NCI-H82 treated with DMSO at 0.1 percent for 48 hours (cell line): ENCODE measurements around the gene LRRC39.

Source experiments
- DNase-seq: peaks from one replicate; lab custom pipeline; 2025; ENCODE audit not compliant: unreplicated experiment; lab: John Stamatoyannopoulos, UW

LRRC39 gene

DNA sequence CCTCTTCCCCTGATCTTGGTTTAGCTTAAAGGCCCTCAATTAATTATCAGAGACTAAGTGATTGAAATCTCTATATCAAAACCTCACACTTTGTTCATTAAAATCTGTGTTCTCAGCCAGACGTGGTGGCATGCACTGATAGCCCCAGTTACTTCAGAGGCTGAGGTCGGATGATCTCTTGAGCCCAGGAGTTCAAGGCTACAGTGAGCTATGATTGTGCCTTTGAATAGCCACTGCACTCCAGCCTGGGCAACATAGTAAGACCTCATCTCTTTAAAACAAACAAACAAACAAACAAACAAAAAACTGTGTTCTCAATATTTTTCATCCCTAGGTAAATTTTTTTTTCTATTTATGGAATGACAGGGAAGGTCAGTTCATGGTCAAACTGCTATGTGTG, 26.4 kb downstream of the LRRC39 start:
- DNase-seq = no peak

DNA sequence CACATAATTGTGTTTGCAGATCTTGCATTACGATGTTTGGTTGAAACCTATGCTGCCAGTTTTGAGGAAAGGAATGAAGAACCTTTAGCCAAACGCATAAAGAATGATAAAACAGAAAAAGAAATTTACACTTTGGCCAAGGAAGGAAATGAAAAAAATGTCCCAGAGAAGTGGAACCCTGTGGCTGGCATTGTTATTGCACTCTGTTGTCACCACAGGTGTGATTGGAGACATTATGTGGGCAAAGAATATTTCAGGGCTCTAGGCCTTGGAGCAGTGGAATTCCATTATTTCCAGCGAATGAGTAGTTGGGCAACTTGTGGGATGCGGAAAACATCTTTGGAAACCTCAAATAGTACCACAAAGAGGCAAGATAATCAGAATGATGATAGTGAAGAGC, 30.2 kb downstream of the LRRC39 start:
- no peak for DNase-seq

DNA sequence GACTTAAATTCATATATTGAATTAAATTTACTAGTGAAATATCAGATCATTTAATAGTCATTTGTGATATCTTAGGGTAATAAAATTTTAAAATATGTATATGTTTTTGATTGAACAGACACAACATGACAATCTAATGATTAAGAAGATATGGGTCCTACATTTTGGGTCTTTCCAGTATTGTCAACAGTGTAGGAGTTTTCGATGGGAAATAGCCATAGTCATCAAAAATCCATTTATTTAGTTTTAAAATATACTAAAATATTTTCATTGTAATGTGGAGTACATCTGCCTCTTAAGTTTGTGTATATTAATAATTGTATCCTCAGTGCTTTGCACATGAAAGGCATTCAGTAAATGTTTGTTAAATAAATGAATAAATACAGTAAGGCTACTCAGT, 31.1 kb downstream of the LRRC39 start:
- DNase-seq = no peak

DNA sequence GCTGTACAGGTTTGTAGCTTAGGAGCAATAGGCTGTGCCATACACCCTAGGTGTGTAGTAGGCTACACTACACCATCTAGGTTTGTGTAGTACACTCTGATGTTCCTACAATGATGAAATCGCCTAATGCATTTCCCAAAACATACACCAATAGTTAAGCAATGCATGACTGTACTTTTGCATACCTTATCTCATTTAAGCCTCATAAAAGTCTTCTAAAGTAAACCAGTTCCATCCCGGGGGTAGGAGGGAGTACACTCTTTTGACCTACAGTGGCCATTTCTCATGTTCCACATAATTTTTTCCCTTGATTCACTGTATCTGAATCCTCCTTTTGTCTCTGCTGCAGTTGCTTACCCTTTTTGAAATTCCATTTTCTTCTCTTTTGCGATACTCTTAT, 32.9 kb downstream of the LRRC39 start:
- DNase-seq = no peak

DNA sequence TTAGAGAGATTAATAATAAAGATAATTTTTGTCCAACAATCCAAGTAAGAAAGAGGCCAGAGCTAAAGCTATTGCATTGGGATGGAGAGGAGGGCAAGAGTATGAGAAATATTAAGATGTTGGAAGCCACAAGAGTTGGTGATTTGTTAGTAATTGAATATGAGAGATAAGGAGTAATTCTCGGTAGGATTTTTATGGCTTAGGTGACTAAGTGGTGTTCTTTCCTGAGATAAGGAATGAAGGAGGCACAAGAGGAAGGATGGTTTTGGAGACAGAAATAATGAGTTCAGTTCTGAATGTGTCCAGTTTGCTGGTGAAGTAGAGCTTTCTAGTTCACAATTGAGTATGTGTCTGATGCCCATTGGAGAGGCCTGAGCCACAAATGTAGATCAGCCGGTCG, 35.7 kb downstream of the LRRC39 start:
- no peak for DNase-seq

DNA sequence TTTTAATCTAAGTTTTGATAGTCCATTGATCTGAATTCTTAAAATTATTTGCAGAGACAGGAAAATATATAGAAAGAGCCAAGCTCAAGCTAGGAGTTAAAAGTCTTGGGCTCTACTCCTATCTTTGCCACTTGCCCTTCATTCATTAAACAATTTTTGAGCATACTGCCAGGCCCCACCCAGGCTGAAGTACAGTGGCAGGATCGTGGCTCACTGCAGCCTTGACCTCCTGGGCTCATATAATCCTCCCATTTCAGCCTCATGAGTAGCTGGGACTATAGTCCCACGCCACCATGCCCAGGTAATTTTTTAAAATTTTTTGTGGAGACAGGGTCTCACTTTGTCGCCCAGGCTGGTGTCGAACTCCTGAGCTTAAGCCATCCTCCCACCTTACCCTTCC, 36.9 kb downstream of the LRRC39 start:
- DNase-seq = no peak

DNA sequence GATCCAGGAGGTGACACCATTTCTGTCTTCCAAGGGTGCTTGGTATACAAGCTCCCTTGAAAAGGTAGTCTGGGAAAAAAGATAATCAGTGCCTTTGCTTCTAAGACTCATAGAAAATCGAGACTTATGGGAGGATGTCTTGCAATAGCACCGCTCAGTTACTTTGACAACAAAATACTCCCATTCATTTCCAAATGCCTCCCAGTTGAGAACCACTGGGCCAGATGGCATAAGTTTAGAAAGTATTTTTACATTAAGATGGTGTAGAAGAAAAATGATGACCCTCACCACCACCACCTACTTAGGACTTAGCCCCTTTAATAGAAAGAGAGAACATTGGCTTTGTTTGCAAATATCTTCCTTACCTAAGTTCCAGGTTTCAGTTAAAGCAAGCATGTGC, 40.5 kb downstream of the LRRC39 start:
- no peak for DNase-seq

DNA sequence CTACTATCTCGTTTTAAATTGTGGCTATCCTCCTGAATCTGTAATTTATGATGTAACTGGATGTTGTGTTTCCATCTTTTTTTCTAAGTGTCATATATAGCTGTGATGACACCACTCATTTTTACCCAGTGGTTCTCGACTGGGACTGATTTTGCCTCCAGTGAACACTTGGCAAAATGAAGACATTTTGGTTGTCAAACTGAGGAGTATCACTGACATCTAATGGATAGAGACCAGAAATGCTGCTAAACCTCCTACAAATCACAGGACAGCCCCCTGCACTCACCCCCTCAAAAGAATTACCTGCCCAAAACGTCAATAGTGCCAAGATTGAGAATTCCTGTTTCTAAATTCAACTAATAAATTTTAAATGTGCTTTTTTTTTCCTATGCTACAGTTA, 43.2 kb downstream of the LRRC39 start:
- no peak for DNase-seq

DNA sequence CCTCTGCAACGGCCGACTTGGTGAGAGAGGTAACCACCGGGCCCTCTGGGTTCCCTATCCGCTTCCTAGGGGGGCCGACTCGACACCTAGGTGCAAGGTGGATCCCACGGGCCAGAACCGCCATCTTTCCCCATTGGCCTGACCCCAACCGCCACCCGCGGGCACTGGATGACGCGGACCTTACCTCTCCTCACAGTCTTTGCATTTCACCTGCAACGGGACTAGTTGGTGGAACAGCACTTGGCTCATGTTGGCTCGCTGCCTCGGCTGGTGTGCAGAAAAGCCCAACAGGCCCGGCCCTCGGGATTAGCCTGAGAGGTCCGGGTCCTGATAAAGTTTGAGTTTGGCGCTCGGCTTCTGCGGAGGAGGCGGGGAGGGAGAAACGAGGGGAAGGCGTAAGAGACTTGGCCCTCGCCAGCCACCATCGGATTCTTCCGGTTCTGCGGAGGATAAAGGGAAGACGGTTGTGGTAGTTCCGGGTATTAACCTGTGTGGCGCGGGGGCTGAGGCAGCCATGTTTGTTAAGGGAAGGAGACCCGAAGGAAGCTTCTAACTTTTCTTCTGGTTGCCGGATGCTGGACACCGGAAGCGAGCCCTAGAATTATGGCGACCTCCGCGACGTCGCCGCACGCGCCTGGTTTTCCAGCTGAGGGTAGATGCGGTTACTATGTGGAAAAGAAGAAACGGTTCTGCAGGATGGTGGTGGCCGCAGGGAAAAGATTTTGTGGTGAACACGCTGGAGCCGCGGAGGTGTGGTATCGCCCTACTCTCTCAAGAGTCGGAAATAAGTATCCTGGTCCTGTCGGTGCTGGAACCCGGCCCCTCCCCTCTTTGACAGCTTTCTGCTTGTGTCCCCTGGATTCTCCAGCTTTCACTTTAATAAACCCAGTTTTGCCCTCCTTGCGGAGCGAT, 45.2 kb downstream of the LRRC39 start, which contains the start of the genes SASS6 and TRMT13:
Gene SASS6 (minus strand): TSS at position 365 of the 912 bp plus-strand sequence. CDS start 116 bp downstream, at position 249.
Gene TRMT13 (plus strand): TSS at position 598 of the 912 bp plus-strand sequence. CDS start 6 bp downstream, at position 604.
- peak; percentile 96 for DNase-seq

DNA sequence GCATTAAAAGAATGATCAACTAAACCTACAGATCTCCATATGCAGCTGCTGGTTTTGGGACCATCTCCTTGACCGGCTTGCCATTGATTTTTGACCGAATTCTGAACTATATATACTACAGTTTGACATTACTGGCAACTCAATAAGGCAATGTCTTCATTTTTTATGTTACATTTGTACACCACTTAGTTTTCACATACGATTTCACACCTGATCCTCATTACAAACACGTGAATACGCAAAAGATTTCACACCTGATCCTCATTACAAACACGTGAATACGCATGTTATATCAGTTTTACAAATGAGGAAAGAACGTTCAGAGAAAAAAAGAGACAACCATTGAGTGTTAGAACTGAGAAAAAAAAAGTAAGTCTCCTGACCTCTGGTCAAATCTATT, 46.4 kb downstream of the LRRC39 start:
- DNase-seq = no peak

DNA sequence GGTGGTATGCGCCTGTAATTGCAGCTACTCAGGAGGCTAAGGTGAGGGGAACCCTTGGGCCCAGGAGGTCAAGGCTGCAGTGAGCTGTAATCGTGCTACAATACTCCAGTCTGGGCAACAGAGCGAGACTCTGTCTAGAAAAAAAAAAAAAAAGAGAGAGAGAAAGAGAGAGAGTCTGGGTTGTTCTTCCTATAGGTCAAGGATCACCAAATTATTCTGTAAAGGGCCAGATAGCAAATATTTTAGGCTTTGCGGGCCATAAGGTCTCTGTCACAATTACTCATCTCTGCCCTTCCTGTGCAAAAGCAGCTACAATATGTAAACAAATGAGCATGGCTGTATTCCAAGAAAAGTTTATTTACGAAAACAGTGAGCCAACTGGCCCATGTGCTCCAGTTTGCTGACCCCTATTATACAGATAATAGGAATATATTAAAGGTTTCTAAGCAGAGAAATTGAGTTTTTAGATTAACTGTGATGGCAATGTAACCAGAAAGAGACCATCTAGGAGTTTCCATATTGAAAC, 47.4 kb downstream of the LRRC39 start:
- DNase-seq = no peak

DNA sequence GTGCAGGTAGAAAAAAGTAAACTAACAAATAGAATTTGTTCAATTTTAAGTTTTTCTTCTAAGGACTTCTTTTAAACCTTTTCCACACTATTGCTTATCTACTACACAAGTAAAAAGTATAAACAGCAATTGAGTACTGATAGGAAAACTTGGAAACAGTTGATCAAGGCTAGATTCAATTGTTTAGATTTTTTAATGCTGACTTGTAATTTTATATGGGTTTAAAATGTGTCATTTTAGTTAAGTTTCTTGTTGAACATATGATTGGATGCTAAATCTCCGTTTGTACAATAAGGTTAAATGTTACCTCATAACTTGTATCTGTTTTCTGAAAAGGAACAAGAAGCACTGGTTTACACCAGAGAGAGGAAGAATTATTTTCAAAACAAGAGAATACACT, 50.8 kb downstream of the LRRC39 start:
- no peak for DNase-seq

DNA sequence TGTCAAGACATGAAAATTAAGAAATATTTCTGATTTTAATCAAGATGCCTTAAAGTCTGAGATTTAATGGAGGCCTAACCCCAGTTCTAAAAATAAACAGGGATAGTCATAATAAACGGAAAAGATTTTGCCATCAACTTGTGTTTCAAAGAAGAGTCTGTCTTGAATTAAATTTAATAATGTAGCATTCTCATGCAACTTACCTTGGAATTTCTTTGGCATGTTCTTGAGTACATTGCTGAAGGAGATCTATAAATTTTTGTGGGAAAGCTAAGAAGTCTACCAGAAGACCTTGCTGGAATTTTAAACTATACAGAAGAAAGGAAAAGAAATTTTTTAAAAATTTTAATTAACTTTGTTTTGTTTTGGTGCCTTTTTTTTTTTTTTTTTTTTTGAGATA, 55.9 kb downstream of the LRRC39 start:
- DNase-seq = no peak

DNA sequence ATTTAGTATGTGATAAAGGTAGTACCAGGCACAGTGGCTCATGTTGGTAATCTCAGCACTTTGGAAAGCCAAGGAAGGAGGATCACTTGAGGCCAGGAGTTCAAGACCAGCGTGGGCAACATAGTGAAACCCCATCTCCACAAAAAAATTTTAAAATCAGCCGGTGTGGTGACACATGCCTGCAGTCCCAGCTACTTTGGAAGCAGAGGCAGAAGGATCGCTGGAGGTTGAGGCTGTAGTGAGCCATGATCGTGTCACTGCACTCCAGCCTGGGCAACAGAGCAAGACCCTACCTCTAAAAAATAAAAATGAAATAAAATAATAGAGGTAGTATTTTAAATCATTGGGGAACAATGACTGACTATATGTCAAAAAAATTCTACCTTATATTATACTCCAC, 62.5 kb downstream of the LRRC39 start:
- no peak for DNase-seq

DNA sequence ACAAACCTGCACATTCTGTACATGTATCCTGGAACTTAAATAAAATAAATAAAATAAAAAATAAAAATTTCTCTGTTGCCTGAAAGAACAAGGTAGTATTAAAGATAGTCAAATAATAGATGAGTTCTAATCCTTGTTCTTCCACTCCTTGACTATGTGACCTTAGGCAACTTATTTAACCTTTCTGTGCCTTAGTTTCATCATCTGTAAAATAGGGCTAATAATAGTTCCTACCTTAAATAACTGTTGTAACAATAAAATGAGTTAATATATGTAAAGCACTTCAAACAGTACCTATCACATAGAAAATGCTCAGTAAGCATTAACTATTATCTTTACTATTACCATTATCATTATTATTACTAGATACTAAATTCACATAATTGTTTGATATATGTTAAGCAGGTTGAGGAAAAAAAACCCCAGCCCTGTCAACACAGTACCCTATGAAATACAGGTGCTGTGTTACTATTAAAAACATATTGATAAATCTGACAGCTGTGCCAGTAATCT, 68.4 kb downstream of the LRRC39 start:
- DNase-seq = no peak

DNA sequence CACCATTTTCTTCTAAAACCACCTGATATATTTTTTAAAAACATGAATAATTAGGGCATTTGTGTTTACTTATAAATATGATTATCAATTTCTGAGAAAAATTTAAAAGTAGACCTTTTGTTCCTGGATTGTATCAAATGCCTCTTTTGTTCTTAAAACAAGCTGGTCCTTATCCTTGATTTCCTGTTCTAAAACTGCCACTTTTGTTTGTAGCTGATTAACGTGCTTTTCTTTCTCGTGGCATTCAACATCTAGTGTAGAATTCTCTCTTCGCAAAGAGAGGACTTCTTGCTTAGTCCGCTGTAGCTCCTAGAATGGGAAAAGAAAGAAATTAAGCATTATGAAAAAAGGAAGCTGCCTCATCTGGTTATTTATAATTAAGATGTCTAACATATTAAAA, 70.4 kb downstream of the LRRC39 start:
- no peak for DNase-seq

DNA sequence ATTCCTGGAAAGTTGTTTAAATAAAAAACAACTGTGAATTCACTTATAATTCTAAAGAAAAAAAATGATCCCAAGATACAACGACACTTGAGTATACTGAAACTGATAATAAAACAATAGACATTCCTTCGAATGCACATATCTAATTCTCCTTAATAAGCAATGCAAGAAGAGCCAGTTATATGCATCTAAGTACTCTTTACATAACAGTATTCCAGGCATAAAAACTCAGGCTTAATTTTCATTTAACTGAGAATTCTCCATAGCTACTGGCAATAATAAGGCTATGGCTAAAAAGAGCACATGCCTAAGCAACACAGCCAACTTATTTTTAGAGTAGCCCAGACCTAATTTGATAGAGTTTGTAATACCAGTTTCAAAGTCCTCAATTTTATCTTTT, 76.5 kb downstream of the LRRC39 start:
- DNase-seq = no peak

DNA sequence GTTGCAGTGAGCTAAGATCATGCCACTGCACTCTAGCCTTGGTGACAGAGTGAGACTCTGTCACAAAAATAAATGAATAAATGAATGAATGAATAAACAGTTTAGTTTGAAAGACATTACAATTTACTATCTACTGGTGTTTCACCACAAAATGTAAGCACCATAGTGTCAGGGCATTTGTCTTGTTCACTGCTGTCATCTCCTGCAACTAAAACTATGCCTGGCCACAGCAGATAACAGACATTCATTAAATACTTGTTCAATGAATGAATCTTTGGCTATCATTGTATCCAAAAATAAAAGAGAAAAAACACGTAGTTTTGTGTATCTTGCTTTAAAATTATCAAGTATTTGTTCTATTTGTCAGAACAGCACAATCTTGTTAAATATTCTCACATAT, 77.9 kb downstream of the LRRC39 start:
- DNase-seq = no peak
